KMS-11 (cell line): Measurements from ENCODE around the gene POLR2I.
"Not testable (repeated sequence)": the region's sequence is repeated elsewhere in the genome, so short reads cannot be mapped to it uniquely, and the experiment has no call there.

Experiments
- H2AFZ ChIP-seq: fragments of 200-600 bp; sonication (generic); 2 replicates; pipeline ENCODE4 v1.6.1; 2016; ENCODE audit warnings: antibody characterized with exemption, mixed run types, low read depth
- H3K27ac ChIP-seq: fragments of 200-600 bp; sonication (generic); 2 replicates; pipeline ENCODE4 v1.6.1; 2016; ENCODE audit warnings: mild to moderate bottlenecking, mixed run types
- H3K27me3 ChIP-seq: fragments of 200-600 bp; sonication (generic); 2 replicates; pipeline ENCODE4 v1.6.1; 2017; ENCODE audit warnings: mild to moderate bottlenecking, low read depth, mixed run types, moderate library complexity; ENCODE audit not compliant: insufficient read depth
- H3K36me3 ChIP-seq: fragments of 200-600 bp; sonication (generic); 2 replicates; pipeline ENCODE4 v1.6.1; 2017; ENCODE audit warnings: mild to moderate bottlenecking, mixed run types; ENCODE audit not compliant: insufficient read depth
- H3K4me1 ChIP-seq: fragments of 200-600 bp; sonication (generic); 2 replicates; pipeline ENCODE4 v1.6.1; 2016; ENCODE audit warnings: mild to moderate bottlenecking, low read depth, mixed run types; ENCODE audit not compliant: poor library complexity, severe bottlenecking
- H3K4me2 ChIP-seq: fragments of 200-600 bp; sonication (generic); 2 replicates; pipeline ENCODE4 v1.7.0; 2016; ENCODE audit warnings: mild to moderate bottlenecking, mixed run types
- H3K4me3 ChIP-seq: fragments of 200-600 bp; sonication (generic); IDR thresholded peaks from 2 replicates; pipeline ENCODE4 v1.6.1; 2017; ENCODE audit warnings: low read depth, low read length, mixed read lengths; ENCODE audit not compliant: insufficient read depth
- H3K79me2 ChIP-seq: fragments of 200-600 bp; sonication (generic); 2 replicates; pipeline ENCODE4 v1.6.1; 2016; ENCODE audit warnings: low read depth, mixed run types; ENCODE audit not compliant: insufficient read depth
- H3K9ac ChIP-seq: fragments of 200-600 bp; sonication (generic); 2 replicates; pipeline ENCODE4 v1.6.1; 2016; ENCODE audit warnings: mild to moderate bottlenecking, mixed run types
- H4K20me1 ChIP-seq: fragments of 200-600 bp; sonication (generic); 2 replicates; pipeline ENCODE4 v1.6.1; 2016; ENCODE audit warnings: mild to moderate bottlenecking, mixed run types; ENCODE audit not compliant: insufficient read depth
- CTCF ChIP-seq: fragments of 200-600 bp; sonication (generic); conservative IDR thresholded peaks from 2 replicates; pipeline ENCODE4 v1.6.1; 2017; ENCODE audit warnings: low read depth, mild to moderate bottlenecking, antibody characterized with exemption, low read length, moderate library complexity, mixed read lengths

The POLR2I gene

GRCh38 chr19:36081385-36081784 lies 33.3 kb downstream of the POLR2I start:
- H3K4me2 ChIP-seq: no peak overlapping the region
- no peaks in the 10 kb centered on the region for H3K4me1 ChIP-seq
- no peak for TF ChIP-seq CTCF
- no peaks in the 10 kb centered on the region for H4K20me1 ChIP-seq
- no peaks in the 10 kb centered on the region for H3K79me2 ChIP-seq
- no peak overlapping the region for H3K27ac ChIP-seq
- H3K27me3 ChIP-seq: no peaks in the 10 kb centered on the region
- H3K4me3 ChIP-seq: no peak overlapping the region
- no peak overlapping the region for H2AFZ ChIP-seq
- H3K9ac ChIP-seq: no peak overlapping the region
- peaks cover 19% of the 10 kb centered on the region; the same call in 1 of the 2 replicates for H3K36me3 ChIP-seq

GRCh38 chr19:36079389-36079945 lies 35.2 kb downstream of the POLR2I start:
- TF ChIP-seq CTCF: no peak

GRCh38 chr19:36073121-36073876 lies 41.4 kb downstream of the POLR2I start:
- no peak overlapping the region for H3K27ac ChIP-seq
- no peak overlapping the region for H3K4me3 ChIP-seq
- no peaks in the 10 kb centered on the region for H3K4me1 ChIP-seq
- H2AFZ ChIP-seq: no peak overlapping the region
- H4K20me1 ChIP-seq: no peaks in the 10 kb centered on the region
- H3K4me2 ChIP-seq: no peak overlapping the region
- no peak for TF ChIP-seq CTCF
- no peak overlapping the region for H3K9ac ChIP-seq
- H3K79me2 ChIP-seq: no peaks in the 10 kb centered on the region
- H3K27me3 ChIP-seq: no peaks in the 10 kb centered on the region
- H3K36me3 ChIP-seq: peaks cover 3% of the 10 kb centered on the region; the same call in 1 of the 2 replicates

More at GRCh38 chr19:36079389-36079945, 35.2 kb downstream of the POLR2I start:
- Histone ChIP-seq H3K4me3 (no peak overlapping the region), H3K79me2 (no peaks in the 10 kb centered on the region), H3K27me3 (no peaks in the 10 kb centered on the region), H3K4me1 (no peaks in the 10 kb centered on the region), H2AFZ (no peak overlapping the region), H4K20me1 (no peaks in the 10 kb centered on the region), H3K9ac (no peak overlapping the region), H3K4me2 (no peak overlapping the region), H3K36me3 (peaks cover 19% of the 10 kb centered on the region; the same call in 1 of the 2 replicates), H3K27ac (no peak overlapping the region)

GRCh38 chr19:36072081-36072480 lies 42.6 kb downstream of the POLR2I start:
- Histone ChIP-seq H3K9ac (no peak overlapping the region), H4K20me1 (no peaks in the 10 kb centered on the region), H3K4me2 (no peak overlapping the region), H3K27me3 (no peaks in the 10 kb centered on the region), H3K4me1 (no peaks in the 10 kb centered on the region), H2AFZ (no peak overlapping the region), H3K36me3 (no peaks in the 10 kb centered on the region), H3K79me2 (no peaks in the 10 kb centered on the region), H3K27ac (no peak overlapping the region), H3K4me3 (no peak overlapping the region)
- TF ChIP-seq CTCF: no peak

- H3K79me2 ChIP-seq, H3K9ac ChIP-seq, H3K27me3 ChIP-seq, H3K4me1 ChIP-seq, H3K4me2 ChIP-seq, H3K4me3 ChIP-seq, H3K27ac ChIP-seq, H4K20me1 ChIP-seq, H2AFZ ChIP-seq, H3K36me3 ChIP-seq: not testable (repeated sequence)
These were observed 45.7 kb downstream of the POLR2I start for GRCh38 chr19:36068810-36069499.
